Body of pancreas (tissue), 4 donors: ENCODE measurements around the gene TANC1.

Experiments
- POLR2A ChIP-seq, 3 donors: fragments of 450-650 bp; IDR thresholded peaks; one replicate each; pipeline ENCODE4 v1.6.1; 2016; ENCODE audit warnings: antibody characterized with exemption in 3 of 3, mild to moderate bottlenecking in 2 of 3
- TF ChIP-seq, protein P1 (sequence below), 7 experiments: fragments of 450-650 bp in 4 of 7; fragments of 200-600 bp in 3 of 7; sonication (generic) in 3 of 7; IDR thresholded peaks; one replicate each; pipeline ENCODE4 v1.5.1; 2016 to 2019; ENCODE audit warnings: antibody characterized with exemption in 7 of 7

DNA sequence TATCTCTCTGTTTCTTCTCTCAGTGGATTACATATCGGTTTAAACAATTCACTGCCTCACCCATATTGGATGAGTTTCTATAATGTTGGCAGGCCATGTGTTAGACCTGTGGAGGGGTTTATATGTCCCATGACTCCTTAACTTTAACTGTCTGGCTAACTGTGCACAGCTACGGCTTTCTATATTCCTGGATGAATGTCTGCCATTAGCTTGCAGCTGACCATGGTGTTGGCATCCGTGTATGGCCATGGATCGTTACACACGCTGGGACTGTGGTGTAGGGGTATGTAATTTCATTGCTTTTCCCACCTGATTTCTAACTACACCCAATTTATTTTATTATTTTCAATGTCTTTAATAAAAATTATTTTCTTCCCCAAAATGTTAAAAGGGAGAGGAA is 3.3 kb upstream of the TANC1 start:
- TF ChIP-seq, protein P1, sequence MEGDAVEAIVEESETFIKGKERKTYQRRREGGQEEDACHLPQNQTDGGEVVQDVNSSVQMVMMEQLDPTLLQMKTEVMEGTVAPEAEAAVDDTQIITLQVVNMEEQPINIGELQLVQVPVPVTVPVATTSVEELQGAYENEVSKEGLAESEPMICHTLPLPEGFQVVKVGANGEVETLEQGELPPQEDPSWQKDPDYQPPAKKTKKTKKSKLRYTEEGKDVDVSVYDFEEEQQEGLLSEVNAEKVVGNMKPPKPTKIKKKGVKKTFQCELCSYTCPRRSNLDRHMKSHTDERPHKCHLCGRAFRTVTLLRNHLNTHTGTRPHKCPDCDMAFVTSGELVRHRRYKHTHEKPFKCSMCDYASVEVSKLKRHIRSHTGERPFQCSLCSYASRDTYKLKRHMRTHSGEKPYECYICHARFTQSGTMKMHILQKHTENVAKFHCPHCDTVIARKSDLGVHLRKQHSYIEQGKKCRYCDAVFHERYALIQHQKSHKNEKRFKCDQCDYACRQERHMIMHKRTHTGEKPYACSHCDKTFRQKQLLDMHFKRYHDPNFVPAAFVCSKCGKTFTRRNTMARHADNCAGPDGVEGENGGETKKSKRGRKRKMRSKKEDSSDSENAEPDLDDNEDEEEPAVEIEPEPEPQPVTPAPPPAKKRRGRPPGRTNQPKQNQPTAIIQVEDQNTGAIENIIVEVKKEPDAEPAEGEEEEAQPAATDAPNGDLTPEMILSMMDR (IDR thresholded peaks at IDR 0.05): no peak
- TF ChIP-seq POLR2A (IDR thresholded peaks at IDR 0.05): no peak
